Osteoblast (primary cell): ENCODE data around the gene AK4. TPM values are rescaled to one million over a fixed set of nuclear protein-coding genes. Genes with fewer than 3 reads are reported as not detected.
"Not testable (repeated sequence)": the region's sequence is repeated elsewhere in the genome, so short reads cannot be mapped to it uniquely, and the experiment has no call there.

Source experiments
- DNase-seq: peaks from one replicate; pipeline ENCODE4 v3.0.0; 2011; ENCODE audit warnings: low spot score, mixed read lengths; ENCODE audit not compliant: insufficient read length; ENCODE audit errors: missing footprints
- H2AFZ ChIP-seq: 2 replicates; pipeline ENCODE4 v1.6.0; 2011; ENCODE audit warnings: mild to moderate bottlenecking, low read length
- H3K27ac ChIP-seq: 2 replicates; pipeline ENCODE4 v1.5.1; 2011; ENCODE audit warnings: mild to moderate bottlenecking, low read depth, low read length, moderate library complexity
- H3K27me3 ChIP-seq: 2 replicates; pipeline ENCODE4 v1.6.0; 2012; ENCODE audit warnings: mild to moderate bottlenecking, control low read depth, inconsistent platforms, low read length, moderate library complexity; ENCODE audit not compliant: insufficient read depth
- H3K36me3 ChIP-seq: 2 replicates; pipeline ENCODE4 v1.5.1; 2011; ENCODE audit warnings: mild to moderate bottlenecking, low read length, control low read depth, moderate library complexity; ENCODE audit not compliant: insufficient read depth
- H3K4me1 ChIP-seq: 2 replicates; pipeline ENCODE4 v1.5.1; 2011; ENCODE audit warnings: mild to moderate bottlenecking, low read length, control low read depth, moderate library complexity; ENCODE audit not compliant: insufficient read depth
- H3K4me2 ChIP-seq: 2 replicates; pipeline ENCODE4 v1.6.0; 2011; ENCODE audit warnings: mild to moderate bottlenecking, low read length; ENCODE audit not compliant: insufficient read depth
- H3K4me3 ChIP-seq: fragments of 200-600 bp; sonication (generic); 3 replicates; pipeline ENCODE4 v1.5.1; 2012; ENCODE audit warnings: mild to moderate bottlenecking, low read length, inconsistent platforms; ENCODE audit not compliant: insufficient read depth
- H3K79me2 ChIP-seq: 2 replicates; pipeline ENCODE4 v1.6.0; 2012; ENCODE audit warnings: mild to moderate bottlenecking, low read length, control low read depth, inconsistent platforms; ENCODE audit not compliant: insufficient read depth
- H3K9me3 ChIP-seq: 2 replicates; pipeline ENCODE4 v1.5.1; 2011; ENCODE audit warnings: low read depth, low read length, control low read depth
- H4K20me1 ChIP-seq: 2 replicates; pipeline ENCODE4 v1.6.0; 2012; ENCODE audit warnings: mild to moderate bottlenecking, low read length, control low read depth; ENCODE audit not compliant: insufficient read depth
- total RNA-seq: library from RNA; depleted of rRNA; stranded (reverse); fragments of >200 nt; gene quantifications from 2 replicates; pipeline ENCODE4 v1.2.3, GENCODE V29; 2012
- TF ChIP-seq, protein P1 (sequence below): IDR thresholded peaks from 2 replicates; pipeline ENCODE4 v1.5.1; 2011; ENCODE audit warnings: mild to moderate bottlenecking, low read depth, low read length, moderate library complexity; ENCODE audit errors: extremely low read depth

The AK4 gene
- total RNA-seq, 1 donor, result 37.6 TPM

DNA sequence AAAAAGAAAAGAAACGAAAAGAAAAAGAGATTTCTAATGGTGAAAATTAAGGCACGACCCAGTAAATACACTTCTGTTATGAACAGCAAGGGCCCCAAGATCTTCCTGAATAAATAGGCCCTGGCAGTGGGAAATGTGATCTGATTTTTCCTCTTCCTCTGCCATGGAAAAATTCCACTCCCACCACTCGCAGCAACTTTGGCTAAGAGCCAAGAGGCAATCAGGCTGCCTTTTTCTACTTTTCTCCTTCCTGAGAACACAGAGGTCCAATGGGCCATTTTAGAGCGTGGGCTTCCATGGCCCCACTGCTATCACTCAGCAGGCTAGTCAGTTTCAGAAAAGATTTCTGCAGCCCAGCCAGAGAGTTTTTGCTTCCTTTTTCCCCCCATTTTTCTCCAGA is 33.7 kb upstream of the AK4 start:
- no peaks in the 10 kb centered on the region for H3K79me2 ChIP-seq
- no peak for DNase-seq

GRCh38 chr1:65119951-65120350 is 28.1 kb upstream of the AK4 start:
- Histone ChIP-seq H3K4me2 (no peak overlapping the region), H3K36me3 (no peaks in the 10 kb centered on the region), H3K79me2 (no peaks in the 10 kb centered on the region), H3K27me3 (no peaks in the 10 kb centered on the region), H4K20me1 (no peaks in the 10 kb centered on the region), H2AFZ (no peak overlapping the region), H3K27ac (no peak overlapping the region), H3K4me3 (no peak overlapping the region), H3K9me3 (no peaks in the 10 kb centered on the region), H3K4me1 (no peaks in the 10 kb centered on the region)
- no peak for DNase-seq
- TF ChIP-seq, protein P1, sequence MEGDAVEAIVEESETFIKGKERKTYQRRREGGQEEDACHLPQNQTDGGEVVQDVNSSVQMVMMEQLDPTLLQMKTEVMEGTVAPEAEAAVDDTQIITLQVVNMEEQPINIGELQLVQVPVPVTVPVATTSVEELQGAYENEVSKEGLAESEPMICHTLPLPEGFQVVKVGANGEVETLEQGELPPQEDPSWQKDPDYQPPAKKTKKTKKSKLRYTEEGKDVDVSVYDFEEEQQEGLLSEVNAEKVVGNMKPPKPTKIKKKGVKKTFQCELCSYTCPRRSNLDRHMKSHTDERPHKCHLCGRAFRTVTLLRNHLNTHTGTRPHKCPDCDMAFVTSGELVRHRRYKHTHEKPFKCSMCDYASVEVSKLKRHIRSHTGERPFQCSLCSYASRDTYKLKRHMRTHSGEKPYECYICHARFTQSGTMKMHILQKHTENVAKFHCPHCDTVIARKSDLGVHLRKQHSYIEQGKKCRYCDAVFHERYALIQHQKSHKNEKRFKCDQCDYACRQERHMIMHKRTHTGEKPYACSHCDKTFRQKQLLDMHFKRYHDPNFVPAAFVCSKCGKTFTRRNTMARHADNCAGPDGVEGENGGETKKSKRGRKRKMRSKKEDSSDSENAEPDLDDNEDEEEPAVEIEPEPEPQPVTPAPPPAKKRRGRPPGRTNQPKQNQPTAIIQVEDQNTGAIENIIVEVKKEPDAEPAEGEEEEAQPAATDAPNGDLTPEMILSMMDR, result no peak

More for the DNA sequence above, 33.7 kb upstream of the AK4 start:
- H3K27me3 ChIP-seq, result no peaks in the 10 kb centered on the region
- H2AFZ ChIP-seq, result no peak overlapping the region
- TF ChIP-seq, protein P1, result no peak
- no peak overlapping the region for H3K27ac ChIP-seq
- no peaks in the 10 kb centered on the region for H3K36me3 ChIP-seq
- H3K4me2 ChIP-seq, result no peak overlapping the region
- H3K9me3 ChIP-seq, result no peaks in the 10 kb centered on the region
- no peak overlapping the region for H3K4me3 ChIP-seq
- H4K20me1 ChIP-seq, result no peaks in the 10 kb centered on the region
- H3K4me1 ChIP-seq, result no peaks in the 10 kb centered on the region

DNA sequence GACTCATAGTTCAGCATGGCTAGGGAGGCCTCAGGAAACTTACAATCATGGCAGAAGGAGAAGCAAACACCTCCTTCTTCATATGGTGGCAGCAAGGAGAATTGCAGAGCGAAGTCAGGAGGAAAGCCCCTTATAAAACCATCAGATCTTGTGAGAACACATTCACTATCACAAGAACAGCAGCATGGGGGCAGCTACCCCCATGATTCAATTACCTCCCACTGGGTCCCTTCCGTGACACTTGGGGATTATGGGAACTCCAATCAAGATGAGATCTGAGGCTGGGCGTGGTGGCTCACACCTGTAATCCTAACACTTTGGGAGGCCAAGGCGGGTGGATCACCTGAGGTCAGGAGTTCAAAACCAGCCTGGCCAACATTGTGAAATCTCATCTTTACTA is 18.9 kb upstream of the AK4 start:
- H3K27me3 ChIP-seq, DNase-seq, H2AFZ ChIP-seq, H3K9me3 ChIP-seq, H3K36me3 ChIP-seq, H3K4me3 ChIP-seq, H4K20me1 ChIP-seq, H3K79me2 ChIP-seq, H3K27ac ChIP-seq, H3K4me1 ChIP-seq, H3K4me2 ChIP-seq: not testable (repeated sequence)

DNA sequence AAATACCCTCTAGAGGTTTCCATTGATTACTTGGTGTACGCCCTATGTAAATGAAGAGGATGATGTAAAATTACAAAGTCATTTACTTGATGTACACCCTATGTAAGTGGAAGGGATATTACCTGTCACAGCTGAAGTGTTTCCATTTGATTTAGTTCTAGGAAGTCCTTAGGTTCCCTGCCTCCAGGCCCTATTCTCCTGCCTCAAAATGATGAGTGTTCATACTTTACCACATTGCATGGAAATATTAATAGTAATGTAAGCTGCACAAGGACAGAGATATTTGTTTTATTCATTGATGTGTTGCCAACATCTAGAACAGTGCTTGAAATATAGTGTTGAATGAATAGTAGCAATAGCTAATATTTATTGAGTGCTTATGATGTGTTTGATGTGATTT is 9.5 kb upstream of the AK4 start:
- TF ChIP-seq, protein P1, result no peak
- no peak overlapping the region for H3K27ac ChIP-seq
- H3K27me3 ChIP-seq, result peaks cover 9% of the 10 kb centered on the region
- H3K4me1 ChIP-seq, result no peaks in the 10 kb centered on the region
- H3K4me3 ChIP-seq, result no peak overlapping the region
- H4K20me1 ChIP-seq, result no peaks in the 10 kb centered on the region
- H3K9me3 ChIP-seq, result no peaks in the 10 kb centered on the region
- DNase-seq, result no peak
- H2AFZ ChIP-seq, result no peak overlapping the region
- no peaks in the 10 kb centered on the region for H3K79me2 ChIP-seq
- H3K4me2 ChIP-seq, result no peak overlapping the region
- H3K36me3 ChIP-seq, result no peaks in the 10 kb centered on the region

DNA sequence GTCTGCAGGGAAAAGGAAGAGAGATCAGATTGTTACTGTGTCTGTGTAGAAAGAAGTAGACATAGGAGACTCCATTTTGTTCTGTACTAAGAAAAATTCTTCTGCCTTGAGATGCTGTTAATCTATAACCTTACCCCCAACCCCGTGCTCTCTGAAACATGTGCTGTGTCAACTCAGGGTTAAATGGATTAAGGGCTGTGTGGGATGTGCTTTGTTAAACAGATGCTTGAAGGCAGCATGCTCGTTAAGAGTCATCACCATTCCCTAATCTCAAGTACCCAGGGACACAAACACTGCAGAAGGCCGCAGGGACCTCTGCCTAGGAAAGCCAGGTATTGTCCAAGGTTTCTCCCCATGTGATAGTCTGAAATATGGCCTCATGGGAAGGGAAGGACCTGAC is 8.2 kb upstream of the AK4 start:
- H3K9me3 ChIP-seq, H3K27me3 ChIP-seq, H3K36me3 ChIP-seq, DNase-seq, H4K20me1 ChIP-seq, H3K4me3 ChIP-seq, H3K79me2 ChIP-seq, H3K27ac ChIP-seq, H3K4me2 ChIP-seq, H3K4me1 ChIP-seq, H2AFZ ChIP-seq: not testable (repeated sequence)
